HepG2 (cell line): Measurements from ENCODE around the gene TPRX1. TPM values are rescaled to one million over a fixed set of nuclear protein-coding genes. Genes with fewer than 3 reads are reported as not detected.
A peak's percentile ranks its signal among the peaks of the same experiment; 100 is the strongest.

ENCODE experiments used
- ATAC-seq: fragments of 200-7000 bp; cut with Tn5 transposase; 3 replicates; pipeline ENCODE4 v1.9.1; 2020; ENCODE audit warnings: mild to moderate bottlenecking, moderate library complexity
- BruUV-seq: library from RNA; stranded (reverse); fragments of 400-500 nt; replicated peaks from 2 replicates; lab custom pipeline; 2021; lab: Mats Ljungman, UMichigan
- CTCF ChIA-PET: fragments of 300-600 bp; formaldehyde crosslinking; extraction: SDS; loops from one replicate; lab custom pipeline; 2021; ENCODE audit warnings: low total read pairs, inconsistent platforms, low intra/inter-chr PET ratio; lab: Yijun Ruan, JAX
- POLR2A ChIA-PET: fragments of 350-600 bp; sonication (Branson Sonifier 250); formaldehyde crosslinking; loops from one replicate; lab custom pipeline; 2020; ENCODE audit warnings: antibody characterized with exemption, inconsistent platforms; lab: Yijun Ruan, JAX
- DNase-seq: peaks from one replicate; pipeline ENCODE4 v3.0.0-alpha.2; 2015; ENCODE audit warnings: low spot score
- FAIRE-seq: peaks from 3 replicates; lab custom pipeline; 2011; peaks lifted over from hg19 to GRCh38; lab: Jason Lieb, UNC
- H2AFZ ChIP-seq: one replicate; pipeline ENCODE4 v1.6.1; 2011; ENCODE audit warnings: low read length, inconsistent platforms
- H3K27ac ChIP-seq: fragments of 300-600 bp; 3 replicates; pipeline ENCODE4 v1.8.0; 2011; ENCODE audit warnings: mixed run types, mild to moderate bottlenecking, mixed read lengths, low read length, inconsistent platforms; ENCODE audit not compliant: insufficient read depth; ENCODE audit errors: extremely low read length
- H3K27me3 ChIP-seq, 2 experiments: fragments of 200-600 bp in 1 of 2; 2 replicates in 1 of 2; 3 replicates in 1 of 2; pipeline versions ENCODE4 v1.6.0 to v1.8.0; 2011; ENCODE audit warnings: low read length in 2 of 2, mild to moderate bottlenecking in 2 of 2, moderate library complexity in 2 of 2, inconsistent platforms in 1 of 2; ENCODE audit not compliant: insufficient read depth in 2 of 2, control insufficient read depth in 1 of 2
- H3K36me3 ChIP-seq, 2 experiments: fragments of 200-600 bp in 1 of 2; replicated peaks in 1 of 2; 2 replicates in 1 of 2; 3 replicates in 1 of 2; pipeline versions ENCODE4 v1.5.1 to v1.8.0; 2011; ENCODE audit warnings: low read length in 2 of 2, inconsistent platforms in 1 of 2; ENCODE audit not compliant: insufficient read depth in 2 of 2, control insufficient read depth in 1 of 2
- H3K4me1 ChIP-seq: 2 replicates; pipeline ENCODE4 v1.5.1; 2012; ENCODE audit warnings: low read length, inconsistent platforms; ENCODE audit not compliant: insufficient read depth
- H3K4me2 ChIP-seq: 2 replicates; pipeline ENCODE4 v1.6.0; 2011; ENCODE audit warnings: low read depth, low read length, inconsistent platforms
- H3K4me3 ChIP-seq, 3 experiments: fragments of 200-600 bp in 1 of 3; sonication (generic), shearing (Covaris generic) in 1 of 3; replicated peaks in 1 of 3; 2 replicates each; pipeline ENCODE4 v1.5.1; 2011 to 2016; ENCODE audit warnings: low read length in 3 of 3, inconsistent platforms in 2 of 3, low read depth in 2 of 3, mild to moderate bottlenecking in 2 of 3, control low read depth in 1 of 3, mixed read lengths in 1 of 3; ENCODE audit not compliant: insufficient read depth in 1 of 3
- H3K79me2 ChIP-seq: one replicate; pipeline ENCODE4 v1.6.1; 2011; ENCODE audit warnings: low read length, inconsistent platforms; ENCODE audit not compliant: insufficient read depth
- H3K9ac ChIP-seq: 2 replicates; pipeline ENCODE4 v1.6.0; 2011; ENCODE audit warnings: mild to moderate bottlenecking, low read depth, low read length, inconsistent platforms; ENCODE audit not compliant: insufficient read depth
- H3K9me3 ChIP-seq: 2 replicates; pipeline ENCODE4 v1.5.1; 2012; ENCODE audit warnings: mild to moderate bottlenecking, low read length
- H4K20me1 ChIP-seq: 2 replicates; pipeline ENCODE4 v1.6.0; 2011; ENCODE audit warnings: inconsistent platforms, mild to moderate bottlenecking, low read length, moderate library complexity; ENCODE audit not compliant: insufficient read depth
- ATF1 ChIP-seq: IDR thresholded peaks from 2 replicates; pipeline ENCODE4 v1.6.1; 2016; ENCODE audit warnings: mild to moderate bottlenecking, control low read depth
- DMAP1 ChIP-seq: IDR thresholded peaks from 2 replicates; pipeline ENCODE4 v1.6.1; 2016
- EEA1 ChIP-seq: sonication (generic); formaldehyde crosslinking; IDR thresholded peaks from 2 replicates; pipeline ENCODE4 v1.5.1; 2020; ENCODE audit warnings: mild to moderate bottlenecking, missing genetic modification reagents, borderline replicate concordance
- FOXA3 ChIP-seq: IDR thresholded peaks from 2 replicates; pipeline ENCODE4 v1.6.1; 2016; ENCODE audit warnings: missing genetic modification reagents, missing compliant biosample characterization
- HES4 ChIP-seq: sonication (generic); formaldehyde crosslinking; IDR thresholded peaks from 2 replicates; pipeline ENCODE4 v1.9.0; 2021; ENCODE audit warnings: mild to moderate bottlenecking, missing genetic modification reagents, borderline replicate concordance
- HHEX ChIP-seq: IDR thresholded peaks from 2 replicates; pipeline ENCODE4 v1.6.1; 2016; ENCODE audit warnings: control low read depth
- PRPF4 ChIP-seq: fragments of 200-400 bp; formaldehyde crosslinking; IDR thresholded peaks from 2 replicates; pipeline ENCODE4 v1.6.1; 2016; ENCODE audit warnings: low read length, low read depth; ENCODE audit not compliant: poor library complexity, severe bottlenecking
- SIX1 ChIP-seq: sonication (generic); formaldehyde crosslinking; IDR thresholded peaks from 2 replicates; pipeline ENCODE4 v1.4.0; 2020; ENCODE audit warnings: missing genetic modification reagents, borderline replicate concordance
- TBL1XR1 ChIP-seq: fragments of 150-350 bp; IDR thresholded peaks from 2 replicates; pipeline ENCODE4 v1.6.1; 2014; ENCODE audit warnings: borderline replicate concordance, low read length; ENCODE audit not compliant: partially characterized antibody
- ZNF143 ChIP-seq: sonication (generic); formaldehyde crosslinking; IDR thresholded peaks from 2 replicates; pipeline ENCODE4 v1.4.0; 2020; ENCODE audit warnings: missing genetic modification reagents
- ZNF234 ChIP-seq: sonication (generic); formaldehyde crosslinking; conservative IDR thresholded peaks from 2 replicates; pipeline ENCODE4 v1.5.1; 2020; ENCODE audit warnings: mild to moderate bottlenecking, missing genetic modification reagents
- ZNF3 ChIP-seq: IDR thresholded peaks from 2 replicates; pipeline ENCODE4 v1.7.0; 2017; ENCODE audit warnings: inconsistent platforms
- ZNF441 ChIP-seq: sonication (generic); formaldehyde crosslinking; IDR thresholded peaks from 2 replicates; pipeline ENCODE4 v1.7.0; 2021; ENCODE audit warnings: missing genetic modification reagents, borderline replicate concordance
- ZNF468 ChIP-seq: sonication (generic); formaldehyde crosslinking; IDR thresholded peaks from 2 replicates; pipeline ENCODE4 v1.8.0; 2022; ENCODE audit warnings: mild to moderate bottlenecking, moderate library complexity, missing genetic modification reagents
- ZNF501 ChIP-seq: sonication (generic); formaldehyde crosslinking; IDR thresholded peaks from 2 replicates; pipeline ENCODE4 v1.5.1; 2020; ENCODE audit warnings: mild to moderate bottlenecking, moderate library complexity, missing genetic modification reagents
- ZNF550 ChIP-seq: sonication (generic); formaldehyde crosslinking; IDR thresholded peaks from 2 replicates; pipeline ENCODE4 v1.4.0; 2020; ENCODE audit warnings: mild to moderate bottlenecking, missing genetic modification reagents, borderline replicate concordance
- ZNF589 ChIP-seq: sonication (generic); formaldehyde crosslinking; conservative IDR thresholded peaks from 2 replicates; pipeline ENCODE4 v1.8.0; 2022; ENCODE audit warnings: mild to moderate bottlenecking, moderate library complexity, missing genetic modification reagents
- ZNF781 ChIP-seq: sonication (generic); formaldehyde crosslinking; IDR thresholded peaks from 2 replicates; pipeline ENCODE4 v1.5.1; 2020; ENCODE audit warnings: borderline replicate concordance, mild to moderate bottlenecking, missing genetic modification reagents; ENCODE audit errors: not compliant biosample characterization
- WGBS: methylation state at CpG from one replicate; pipeline ENCODE4 v1.1.6; 2017; ENCODE audit warnings: low lambda C conversion rate; 5-methylcytosine and 5-hydroxymethylcytosine counted together
- in situ Hi-C: cut with HindIII; loops from 2 replicates; pipeline ENCODE4 v1.10.0; 2017; ENCODE audit warnings: low pct_unique_long_range_greater_than_20kb; ENCODE audit not compliant: extremely low pct_ligation_motif_present
- intact Hi-C: fragments of 100-400 bp; cut with micrococcal nuclease; formaldehyde crosslinking; loops from one replicate; pipeline ENCODE4 v1.10.0; 2022; ENCODE audit not compliant: unreplicated experiment
- polyA plus RNA-seq, 8 experiments: library from polyadenylated mRNA; depleted of rRNA in 3 of 8; stranded (reverse) in 7 of 8; unstranded in 1 of 8; fragments of >200 nt; fragmentation: Illumina TruSeq in 4 of 8; extraction: Trizol in 4 of 8; gene quantifications; 2 replicates each; pipeline versions ENCODE4 v1.2.1 to v1.2.3, GENCODE V29; 2011 to 2016; ENCODE audit warnings: low read depth in 4 of 8, missing spikeins in 1 of 8, mixed read lengths in 1 of 8; ENCODE audit not compliant: insufficient read depth in 1 of 8
- total RNA-seq, 5 experiments: library from RNA; depleted of rRNA; stranded (reverse); fragments of >200 nt; fragmentation: Illumina TruSeq; extraction: Trizol; gene quantifications; 2 replicates each; pipeline ENCODE4 v1.2.3, GENCODE V29; 2016; ENCODE audit warnings: low read depth in 1 of 5
- TF ChIP-seq, protein P1 (sequence below): sonication (generic); formaldehyde crosslinking; IDR thresholded peaks from 2 replicates; pipeline ENCODE4 v1.8.1; 2023; ENCODE audit warnings: mild to moderate bottlenecking, moderate library complexity, missing genetic modification reagents

Gene TPRX1
- total and polyA plus RNA-seq, 2 of the 13 experiments (the other 11 are each of a cell fraction or from before 2014, with no cell fraction given) = not detected

DNA sequence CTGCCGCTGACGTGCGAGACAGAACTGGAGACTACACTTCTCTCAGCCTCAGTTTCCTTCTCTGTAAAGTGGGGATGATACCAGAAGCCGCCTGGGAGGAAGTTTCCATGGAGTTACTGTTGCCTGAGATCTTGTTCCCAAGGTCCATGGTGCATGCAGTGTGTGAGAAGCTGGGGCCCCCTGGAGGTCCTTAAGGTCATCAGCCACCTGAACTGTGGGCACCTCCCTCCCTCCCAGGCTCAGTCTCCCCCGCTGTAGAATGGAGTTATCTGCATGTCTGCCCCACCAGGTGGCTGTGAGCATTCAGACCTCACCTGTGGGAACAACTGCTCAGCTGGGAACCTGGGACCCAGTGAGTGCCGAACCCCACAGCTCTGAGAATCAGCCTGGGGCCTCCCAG lies 20.0 kb upstream of the TPRX1 start:
- no peaks in the 10 kb centered on the region for H4K20me1 ChIP-seq
- no peak overlapping the region for H3K27ac ChIP-seq
- no peak for DNase-seq
- ATAC-seq = 0 out of 3 replicates have a peak, but pooled peaks have one; percentile 23
- FAIRE-seq = no peak
- no peak overlapping the region for H2AFZ ChIP-seq
- H3K4me2 ChIP-seq = no peak overlapping the region
- 26% methylated on average over 3 of the region's 6 CpGs for WGBS
- intact Hi-C loops = no loop called here
- no peaks in the 10 kb centered on the region for H3K9me3 ChIP-seq
- no peak overlapping the region for H3K4me3 ChIP-seq
- CTCF ChIA-PET = interaction anchor here (0.7 kb wide), 1 partner anchor 34 kb away, joined by 3 read pairs; no protein-coding TSS in a partner anchor
- no peak for TF ChIP-seq EEA1 (CRISPR knock-in tag)
- TF ChIP-seq TBL1XR1 = no peak
- no peak for TF ChIP-seq HHEX (CRISPR knock-in tag)
- no peak for TF ChIP-seq ZNF3
- TF ChIP-seq, all 625 proteins: peak for 0
- no TSS peak for BruUV-seq
- peaks cover 16% of the 10 kb centered on the region; the same call in 1 of the 2 replicates for H3K4me1 ChIP-seq
- POLR2A ChIA-PET = no interaction called here
- H3K79me2 ChIP-seq = no peaks in the 10 kb centered on the region
- H3K27me3 ChIP-seq = peaks cover 2 to 23% of the 10 kb centered on the region in 2 experiments; a peak in 3 of 5 replicates
- no peak overlapping the region for H3K9ac ChIP-seq
- in situ Hi-C loops = no loop called here
- H3K36me3 ChIP-seq = no peaks in the 10 kb centered on the region

DNA sequence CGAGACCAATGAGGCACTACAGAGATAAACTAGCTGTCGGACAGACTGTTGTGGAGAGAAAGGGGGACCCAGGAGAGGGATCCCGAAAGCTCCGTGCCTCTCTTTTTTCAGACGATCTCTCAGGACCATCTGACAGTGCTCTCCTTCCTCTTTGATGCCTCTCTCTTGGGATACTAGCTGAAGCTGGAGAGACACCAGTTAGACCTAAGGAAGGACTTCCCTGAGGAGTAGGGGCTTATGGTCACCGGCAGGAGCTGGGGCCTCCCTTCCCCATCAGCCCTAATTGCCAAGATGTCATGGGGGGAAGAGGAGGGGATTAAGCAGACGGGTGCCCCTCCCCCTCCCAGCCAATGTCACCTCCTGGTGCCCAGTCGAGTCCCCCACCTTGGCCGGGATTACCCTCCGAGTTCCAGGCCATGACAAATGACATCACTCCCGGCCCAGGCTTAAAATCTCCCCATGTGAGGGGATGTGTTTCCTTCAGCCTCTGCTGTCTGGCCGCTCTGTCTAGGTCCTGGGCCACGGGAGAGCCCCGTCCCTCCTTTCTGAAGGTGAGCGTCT lies 17.2 kb upstream of the TPRX1 start, which contains the start of gene CRX:
TSS of gene CRX (plus strand) at position 478 of the 561 bp plus-strand sequence. CDS start 12,507 bp downstream, outside the sequence.
- intact Hi-C loops = no loop called here
- H3K27ac ChIP-seq = no peak within 1 kb of the TSS
- peaks cover 2 to 26% of the 10 kb centered on the region in 2 experiments; a peak in 3 of 5 replicates for H3K27me3 ChIP-seq
- FAIRE-seq (no peak), ATAC-seq (no peak), DNase-seq (no peak)
- H3K4me2 ChIP-seq = no peak within 1 kb of the TSS
- H4K20me1 ChIP-seq = no peaks in the 10 kb centered on the region
- no peaks in the 10 kb centered on the region for H3K79me2 ChIP-seq
- in situ Hi-C loops = no loop called here
- ChIA-PET CTCF (no interaction called here), POLR2A (no interaction called here)
- no peaks in the 10 kb centered on the region for H3K9me3 ChIP-seq
- BruUV-seq = no TSS peak
- H3K4me1 ChIP-seq = peaks cover 16% of the 10 kb centered on the region; the same call in 1 of the 2 replicates
- H3K36me3 ChIP-seq = no peaks in the 10 kb centered on the region
- H3K9ac ChIP-seq = no peak within 1 kb of the TSS
- H2AFZ ChIP-seq = no peak within 1 kb of the TSS
- WGBS = 17% methylated on average over 15 of the region's 15 CpGs
- H3K4me3 ChIP-seq = no peak within 1 kb of the TSS
- no peak for TF ChIP-seq PRPF4
- no peak for TF ChIP-seq ZNF468
- no peak for TF ChIP-seq ZNF781 (CRISPR knock-in tag)
- no peak for TF ChIP-seq ZNF441 (CRISPR knock-in tag)
- TF ChIP-seq, protein P1, sequence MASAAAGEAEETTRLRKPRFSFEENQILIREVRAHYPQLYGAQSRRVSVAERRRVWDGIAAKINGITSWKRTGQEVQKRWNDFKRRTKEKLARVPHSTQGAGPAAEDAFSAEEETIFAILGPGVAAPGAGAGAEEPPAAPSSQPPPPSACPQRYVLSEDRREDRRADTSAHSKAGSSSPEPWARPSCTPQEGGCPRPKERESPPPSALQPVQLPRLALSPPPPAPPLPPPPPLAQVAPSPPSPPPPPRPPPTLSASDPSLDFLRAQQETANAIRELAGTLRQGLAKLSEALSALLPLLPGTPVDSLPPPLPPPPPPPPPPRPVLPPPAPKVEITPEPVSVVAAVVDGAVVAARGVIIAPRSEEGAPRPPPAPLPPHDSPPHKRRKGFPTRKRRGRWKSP (CRISPR knock-in tag) = no peak
- no peak for TF ChIP-seq SIX1 (CRISPR knock-in tag)
- no peak for TF ChIP-seq DMAP1 (CRISPR knock-in tag)
- no peak for TF ChIP-seq FOXA3
- TF ChIP-seq ATF1 (CRISPR knock-in tag) = no peak
- TF ChIP-seq ZNF234 (CRISPR knock-in tag) = no peak
- no peak for TF ChIP-seq ZNF550 (CRISPR knock-in tag)
- TF ChIP-seq ZNF501 (CRISPR knock-in tag) = no peak
- TF ChIP-seq ZNF589 (CRISPR knock-in tag) = no peak
- TF ChIP-seq ZNF143 = no peak
- TF ChIP-seq HES4 = no peak
